HepG2 (cell line): ENCODE results near the gene PCSK6.

Experiments
- ZKSCAN1 ChIP-seq: fragments of 150-350 bp; IDR thresholded peaks from 2 replicates; pipeline ENCODE4 v1.6.1; 2014; ENCODE audit warnings: low read length
- ZNF143 ChIP-seq: sonication (generic); formaldehyde crosslinking; IDR thresholded peaks from 2 replicates; pipeline ENCODE4 v1.4.0; 2020; ENCODE audit warnings: missing genetic modification reagents

DNA sequence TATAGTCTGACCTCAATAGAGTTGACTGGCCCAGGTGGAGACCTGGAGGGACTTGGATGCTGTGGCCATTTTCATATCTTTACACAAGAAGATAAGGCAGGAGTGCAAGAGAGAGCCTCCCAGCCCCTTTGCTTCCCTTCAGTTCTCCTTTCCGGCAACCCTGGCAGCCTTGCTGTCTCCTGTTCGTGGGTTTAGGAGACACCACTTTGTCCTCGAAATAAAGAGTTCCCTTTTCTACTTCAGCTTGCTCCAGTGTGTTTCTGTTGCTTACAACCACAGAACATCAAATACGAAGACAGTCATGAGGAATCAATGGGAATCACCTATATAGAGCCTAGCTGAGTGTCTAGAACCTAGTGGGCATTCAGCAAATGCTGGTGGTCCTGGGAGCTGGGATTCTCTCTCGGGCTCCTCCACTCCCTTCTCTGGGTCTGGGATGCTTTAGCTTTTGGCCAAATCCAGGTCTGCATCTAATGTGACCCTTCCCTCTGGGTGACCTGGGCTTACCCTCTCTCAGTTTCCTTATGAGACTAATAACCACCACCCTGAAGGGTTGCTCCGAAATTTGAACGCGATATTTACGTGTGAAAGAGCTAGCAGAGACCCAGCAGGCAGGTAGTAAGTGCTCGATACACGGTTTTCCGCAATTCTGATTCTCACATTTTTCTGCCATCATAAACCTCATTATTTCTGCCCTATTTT is 44.5 kb downstream of the PCSK6 start:
- TF ChIP-seq ZNF143 (CRISPR knock-in tag) (no peak), ZKSCAN1 (no peak)
